ENCODE results near the gene COL19A1. TPM values are rescaled to one million over a fixed set of nuclear protein-coding genes. Genes with fewer than 3 reads are reported as not detected.

The COL19A1 gene
- polyA plus RNA-seq, 1 of the 3 experiments (the other 2 are of a cell fraction) = 0.15 TPM

- H3K79me2 ChIP-seq (ENCODE audit: insufficient read depth) = no peaks in the 10 kb centered on the region
- H3K9me2 ChIP-seq = no peaks in the 10 kb centered on the region; the same call in 1 of the 2 replicates
- no peak overlapping the region for H3K9ac ChIP-seq
- peaks cover 0 to 2% of the 10 kb centered on the region in 2 experiments; a peak in 2 of 4 replicates for H3K4me1 ChIP-seq (ENCODE audit: control insufficient read depth in 1 of 2, insufficient read depth in 2 of 2, low read depth in 1 of 2, low read length in 1 of 2)
- no peak overlapping the region for H2AFZ ChIP-seq (ENCODE audit: low read depth)
- no peak for DNase-seq
- no peaks in the 10 kb centered on the region for H3K36me3 ChIP-seq (replicated peaks in 1 of 2; ENCODE audit: control insufficient read depth in 1 of 2, insufficient read depth in 2 of 2, low read length in 1 of 2)
- no peaks in the 10 kb centered on the region for H3K27me3 ChIP-seq (ENCODE audit: insufficient read depth)
- no peaks in the 10 kb centered on the region for H3K9me3 ChIP-seq
- H4K20me1 ChIP-seq (ENCODE audit: insufficient read depth) = no peaks in the 10 kb centered on the region
- ChIA-PET CTCF (no interaction called here), POLR2A (no interaction called here)
- H3F3A ChIP-seq (replicated peaks; ENCODE audit: insufficient read depth) = no peaks in the 10 kb centered on the region
- WGBS (ENCODE audit: low lambda C conversion rate) = 40% methylated on average over 4 of the region's 4 CpGs
- TF ChIP-seq USF2 (IDR thresholded peaks at IDR 0.05; ENCODE audit: borderline replicate concordance, low read depth, low read length) (no peak), EZH2phosphoT487 (IDR thresholded peaks at IDR 0.05; ENCODE audit: borderline replicate concordance, low read depth) (no peak), CHD2 (IDR thresholded peaks at IDR 0.05; ENCODE audit: low read length, partially characterized antibody) (no peak), SIN3A (IDR thresholded peaks at IDR 0.05; ENCODE audit: borderline replicate concordance, low read depth, low read length) (no peak), POLR2AphosphoS5 (IDR thresholded peaks at IDR 0.05; ENCODE audit: low read depth, low read length) (no peak), PBX3 (IDR thresholded peaks at IDR 0.05) (no peak), RXRA (IDR thresholded peaks at IDR 0.05; ENCODE audit: borderline replicate concordance, low read depth) (no peak)
- no peak overlapping the region for H3K4me3 ChIP-seq (ENCODE audit: low read depth in 2 of 2, low read length in 1 of 2)
- H3K27ac ChIP-seq (ENCODE audit: low read depth in 2 of 2, low read length in 1 of 2) = no peak overlapping the region
- H3K4me2 ChIP-seq = no peak overlapping the region
Measured at GRCh38 chr6:70080443-70081070, 214.2 kb downstream of the COL19A1 start.

GRCh38 chr6:70082830-70083229, 216.5 kb downstream of the COL19A1 start:
- H3K27me3 ChIP-seq (ENCODE audit: insufficient read depth) = no peaks in the 10 kb centered on the region
- CTCF ChIA-PET = no interaction called here
- peaks cover 0 to 2% of the 10 kb centered on the region in 2 experiments; a peak in 1 of 4 replicates for H3K4me1 ChIP-seq (ENCODE audit: control insufficient read depth in 1 of 2, insufficient read depth in 2 of 2, low read depth in 1 of 2, low read length in 1 of 2)
- no peaks in the 10 kb centered on the region for H3F3A ChIP-seq (replicated peaks; ENCODE audit: insufficient read depth)
- H3K4me2 ChIP-seq = no peak overlapping the region
- H3K27ac ChIP-seq (ENCODE audit: low read depth in 2 of 2, low read length in 1 of 2) = no peak overlapping the region
- no peaks in the 10 kb centered on the region for H3K9me3 ChIP-seq
- no peaks in the 10 kb centered on the region for H4K20me1 ChIP-seq (ENCODE audit: insufficient read depth)
- H3K9me2 ChIP-seq = no peaks in the 10 kb centered on the region; the same call in 1 of the 2 replicates
- TF ChIP-seq MEF2A (IDR thresholded peaks at IDR 0.05; ENCODE audit: borderline replicate concordance, low read depth) = no peak
- TF ChIP-seq TAF1 (IDR thresholded peaks at IDR 0.05; ENCODE audit: borderline replicate concordance, low read depth, low read length) = no peak
- TF ChIP-seq ZBTB33 (IDR thresholded peaks at IDR 0.05; ENCODE audit: borderline replicate concordance, low read depth) = no peak
- no peak for TF ChIP-seq RXRA (IDR thresholded peaks at IDR 0.05; ENCODE audit: borderline replicate concordance, low read depth)
- no peak for TF ChIP-seq USF1 (IDR thresholded peaks at IDR 0.05; ENCODE audit: borderline replicate concordance, low read depth)
- no peak for TF ChIP-seq FOXJ3 (CRISPR knock-in tag; IDR thresholded peaks at IDR 0.05)
- TF ChIP-seq POLR2AphosphoS5 (IDR thresholded peaks at IDR 0.05; ENCODE audit: low read depth, low read length) = no peak
- TF ChIP-seq JUND (IDR thresholded peaks at IDR 0.05) = no peak
- TF ChIP-seq YY1 (IDR thresholded peaks at IDR 0.05; ENCODE audit: low read depth) = no peak
- TF ChIP-seq SMC3 (IDR thresholded peaks at IDR 0.05; ENCODE audit: low read depth, low read length) = no peak
- no peak for TF ChIP-seq FOXM1 (IDR thresholded peaks at IDR 0.05; ENCODE audit: low read depth)
- no peak for TF ChIP-seq NRF1 (IDR thresholded peaks at IDR 0.05; ENCODE audit: low read depth, low read length)
- no peak for TF ChIP-seq NFIC (IDR thresholded peaks at IDR 0.05; ENCODE audit: borderline replicate concordance)
- no peak for TF ChIP-seq RFX5 (IDR thresholded peaks at IDR 0.05; ENCODE audit: low read length)
- H2AFZ ChIP-seq (ENCODE audit: low read depth) = no peak overlapping the region
- H3K36me3 ChIP-seq (replicated peaks in 1 of 2; ENCODE audit: control insufficient read depth in 1 of 2, insufficient read depth in 2 of 2, low read length in 1 of 2) = no peaks in the 10 kb centered on the region
- no peak overlapping the region for H3K4me3 ChIP-seq (ENCODE audit: low read depth in 2 of 2, low read length in 1 of 2)
- WGBS (ENCODE audit: low lambda C conversion rate) = 72% methylated on average over 7 of the region's 7 CpGs
- H3K79me2 ChIP-seq (ENCODE audit: insufficient read depth) = no peaks in the 10 kb centered on the region
- DNase-seq = no peak
- POLR2A ChIA-PET = no interaction called here
- H3K9ac ChIP-seq = no peak overlapping the region

All from SK-N-SH (cell line).